GM23338 (cell line): ENCODE results near the gene ATR.

Experiments used
- CTCF ChIP-seq, 2 experiments: fragments of 200-600 bp in 1 of 2; sonication (generic) in 1 of 2; conservative IDR thresholded peaks; 2 replicates each; pipeline versions ENCODE4 v1.5.1 to v1.6.1; 2016 to 2017; ENCODE audit warnings: antibody characterized with exemption in 2 of 2, low read depth in 2 of 2, mild to moderate bottlenecking in 2 of 2, moderate library complexity in 1 of 2
- EZH2phosphoT487 ChIP-seq: fragments of 200-600 bp; sonication (generic); IDR thresholded peaks from one replicate; pipeline ENCODE4 v1.8.1; 2018; ENCODE audit warnings: antibody characterized with exemption; ENCODE audit not compliant: unreplicated experiment

- TF ChIP-seq CTCF (conservative IDR thresholded peaks at IDR 0.05; ENCODE audit: low read depth in 2 of 2): no peak
- TF ChIP-seq EZH2phosphoT487: no peak
Observed at GRCh38 chr3:142433110-142433509, 145.4 kb downstream of the ATR start.
